Measurements from ENCODE around the gene PAPSS2.

PAPSS2 gene

GRCh38 chr10:87712913-87713616 lies 53.4 kb downstream of the PAPSS2 start:
- no peaks in the 10 kb centered on the region for H3K9me3 ChIP-seq (ENCODE audit: control insufficient read depth, low read length)
- no peak for TF ChIP-seq CTCF (IDR thresholded peaks at IDR 0.05)
- no peaks in the 10 kb centered on the region for H3K27me3 ChIP-seq (ENCODE audit: control insufficient read depth, insufficient read depth, low read length)
- H3K4me3 ChIP-seq (ENCODE audit: low read depth, low read length): no peak overlapping the region
- no peak overlapping the region for H2AFZ ChIP-seq
- no peak overlapping the region for H3K4me2 ChIP-seq (ENCODE audit: low read length)
- H3K9ac ChIP-seq: no peak overlapping the region
- H3K27ac ChIP-seq: no peak overlapping the region
- no peaks in the 10 kb centered on the region for H3K79me2 ChIP-seq
- no peaks in the 10 kb centered on the region for H3K4me1 ChIP-seq
- no peaks in the 10 kb centered on the region for H3K36me3 ChIP-seq (ENCODE audit: control insufficient read depth, insufficient read depth, low read length)

GRCh38 chr10:87713707-87714106 lies 54.0 kb downstream of the PAPSS2 start:
- no peak for TF ChIP-seq CTCF (IDR thresholded peaks at IDR 0.05)

GRCh38 chr10:87715552-87716347 lies 56.1 kb downstream of the PAPSS2 start:
- no peak overlapping the region for H3K4me3 ChIP-seq (ENCODE audit: low read depth, low read length)
- no peak overlapping the region for H3K9ac ChIP-seq
- no peak overlapping the region for H3K27ac ChIP-seq
- H3K4me1 ChIP-seq: no peaks in the 10 kb centered on the region
- H3K9me3 ChIP-seq (ENCODE audit: control insufficient read depth, low read length): no peaks in the 10 kb centered on the region
- H2AFZ ChIP-seq: no peak overlapping the region
- H3K27me3 ChIP-seq (ENCODE audit: control insufficient read depth, insufficient read depth, low read length): no peaks in the 10 kb centered on the region
- H3K36me3 ChIP-seq (ENCODE audit: control insufficient read depth, insufficient read depth, low read length): no peaks in the 10 kb centered on the region
- no peaks in the 10 kb centered on the region for H3K79me2 ChIP-seq
- TF ChIP-seq CTCF (IDR thresholded peaks at IDR 0.05): no peak
- H3K4me2 ChIP-seq (ENCODE audit: low read length): no peak overlapping the region

More at GRCh38 chr10:87713707-87714106, 54.0 kb downstream of the PAPSS2 start:
- Histone ChIP-seq H3K4me3 (ENCODE audit: low read depth, low read length) (no peak overlapping the region), H3K4me1 (no peaks in the 10 kb centered on the region), H3K4me2 (ENCODE audit: low read length) (no peak overlapping the region), H3K27me3 (ENCODE audit: control insufficient read depth, insufficient read depth, low read length) (no peaks in the 10 kb centered on the region), H2AFZ (no peak overlapping the region), H3K79me2 (no peaks in the 10 kb centered on the region), H3K9me3 (ENCODE audit: control insufficient read depth, low read length) (no peaks in the 10 kb centered on the region), H3K27ac (no peak overlapping the region), H3K36me3 (ENCODE audit: control insufficient read depth, insufficient read depth, low read length) (no peaks in the 10 kb centered on the region), H3K9ac (no peak overlapping the region)

- H3K27ac ChIP-seq: no peak overlapping the region
- H3K4me3 ChIP-seq (ENCODE audit: low read depth, low read length): no peak overlapping the region
- TF ChIP-seq CTCF (IDR thresholded peaks at IDR 0.05): no peak
- no peaks in the 10 kb centered on the region for H3K36me3 ChIP-seq (ENCODE audit: control insufficient read depth, insufficient read depth, low read length)
- no peaks in the 10 kb centered on the region for H3K4me1 ChIP-seq
- H3K27me3 ChIP-seq (ENCODE audit: control insufficient read depth, insufficient read depth, low read length): no peaks in the 10 kb centered on the region
- no peak overlapping the region for H2AFZ ChIP-seq
- no peaks in the 10 kb centered on the region for H3K9me3 ChIP-seq (ENCODE audit: control insufficient read depth, low read length)
- H3K4me2 ChIP-seq (ENCODE audit: low read length): no peak overlapping the region
- no peaks in the 10 kb centered on the region for H3K79me2 ChIP-seq
- no peak overlapping the region for H3K9ac ChIP-seq
Observed at GRCh38 chr10:87716348-87716670, 56.6 kb downstream of the PAPSS2 start.

Data from parathyroid adenoma (tissue), 2 donors.